GM19240 (cell line): ENCODE measurements around the gene TRAPPC2.

Experiments
- DNase-seq: peaks from one replicate; pipeline ENCODE4 v3.0.0; 2011; ENCODE audit warnings: low spot score; ENCODE audit not compliant: insufficient read length

TRAPPC2 gene

DNA sequence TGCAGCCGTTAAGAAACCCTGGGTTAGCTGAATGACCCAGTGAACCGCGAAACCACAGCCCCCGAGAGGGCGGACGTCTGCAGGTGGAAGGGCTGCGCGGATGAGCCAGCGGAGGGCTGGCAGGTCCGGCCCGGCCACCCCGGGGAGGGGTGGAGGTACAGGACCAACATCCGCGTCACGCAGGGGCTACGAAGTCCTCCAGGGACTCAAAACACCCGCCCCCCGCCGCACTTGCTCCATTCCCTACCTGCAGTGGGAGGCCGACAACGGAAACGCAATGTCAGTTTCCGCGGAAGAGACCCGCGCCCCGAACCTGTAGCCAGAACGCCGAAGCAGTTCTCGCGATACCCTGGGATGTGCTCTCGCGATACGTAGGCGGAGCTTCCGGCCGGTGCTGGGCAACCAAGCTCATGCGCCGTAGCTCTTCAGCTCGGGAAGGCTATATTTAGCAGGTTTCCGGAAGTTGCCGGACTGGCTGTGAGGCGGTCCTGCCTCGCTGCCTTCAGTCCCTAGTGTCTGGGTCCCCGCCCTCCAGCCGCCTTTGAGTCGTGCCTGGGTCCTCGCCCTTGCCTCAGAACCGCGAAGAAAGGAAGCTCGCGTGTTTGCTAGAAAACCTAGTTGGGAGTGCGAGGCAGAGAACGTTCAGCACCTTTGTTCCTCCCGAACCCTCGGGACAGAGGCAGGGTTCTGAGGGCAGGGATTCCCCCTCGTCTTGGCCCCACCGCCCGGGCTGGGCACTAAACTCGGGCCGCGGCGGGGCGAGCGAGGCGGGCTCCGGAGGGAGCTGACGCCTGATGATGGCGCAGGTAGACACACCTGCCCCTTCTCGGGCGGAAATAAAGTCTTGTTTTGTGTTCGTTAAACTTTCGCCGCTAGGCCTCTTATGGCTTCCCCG lies at the start of gene TRAPPC2, which contains the start of gene OFD1:
TRAPPC2 (minus strand) TSS at position 343 of the 895 bp plus-strand sequence. CDS start 14,657 bp downstream, outside the sequence.
OFD1 (plus strand) TSS at position 471 of the 895 bp plus-strand sequence; CDS start at position 795, 324 bp downstream.
- DNase-seq = peak; percentile 56

- DNase-seq = no peak
Measured at GRCh38 chrX:13780868-13781427, 46.5 kb upstream of the TRAPPC2 start.

DNA sequence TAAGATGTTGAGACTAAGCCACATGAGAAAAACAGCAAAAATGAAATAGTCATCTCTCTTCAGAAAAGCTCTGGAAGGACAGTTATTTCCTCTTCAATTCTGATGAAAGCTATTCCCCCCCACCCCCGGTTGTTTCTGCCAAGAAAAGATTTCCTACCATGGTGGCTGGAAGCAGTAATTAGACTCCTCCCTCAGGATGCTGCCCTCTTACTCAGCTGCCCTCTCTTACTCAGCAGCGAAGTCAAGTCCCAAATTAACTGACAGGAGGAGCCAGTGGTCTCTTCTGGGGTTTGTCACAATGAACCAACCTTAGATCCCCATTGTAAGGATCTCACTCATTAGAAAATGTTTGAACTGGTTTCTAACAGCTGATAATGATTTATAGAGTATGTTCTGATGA lies 44.5 kb upstream of the TRAPPC2 start:
- no peak for DNase-seq

DNA sequence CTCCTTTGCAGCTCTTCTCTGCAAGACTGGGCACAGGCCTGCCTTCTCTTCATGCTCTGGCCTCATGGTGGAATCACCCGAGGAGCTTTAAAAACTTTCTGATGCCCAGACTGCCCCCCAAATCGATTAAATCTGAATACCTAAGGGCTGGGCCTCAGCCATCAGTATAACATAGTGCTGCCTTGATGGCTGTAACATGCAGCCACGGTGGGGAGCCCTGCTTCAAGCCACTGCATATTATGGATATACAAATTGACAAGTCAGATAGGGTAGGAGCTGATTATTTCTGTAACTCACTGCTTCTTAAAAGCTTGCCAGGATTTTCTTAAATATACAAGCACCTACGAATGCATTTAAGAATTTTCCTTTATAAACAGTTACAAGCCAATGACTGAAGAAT lies 42.0 kb upstream of the TRAPPC2 start:
- DNase-seq = no peak

GRCh38 chrX:13775837-13776236 lies 41.4 kb upstream of the TRAPPC2 start:
- no peak for DNase-seq

DNA sequence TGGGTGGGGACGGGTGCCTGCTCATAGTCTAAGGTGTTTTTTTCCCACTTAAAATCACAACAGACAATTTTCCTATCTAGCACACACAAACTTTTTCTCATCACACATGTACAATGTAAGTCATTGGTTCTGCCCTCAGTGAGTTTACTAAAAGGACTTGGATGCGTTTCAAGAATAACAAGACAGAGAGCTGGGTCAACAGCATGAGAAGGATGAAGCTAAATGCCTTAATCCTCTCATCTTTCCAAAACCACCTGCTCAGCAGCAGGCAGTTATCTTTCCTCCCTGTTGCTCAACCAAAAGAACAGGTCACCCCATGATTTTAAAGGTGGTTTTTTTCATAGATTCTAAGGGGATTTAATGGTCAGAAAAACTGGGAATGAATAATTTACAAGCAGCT lies 40.3 kb upstream of the TRAPPC2 start:
- no peak for DNase-seq

GRCh38 chrX:13770013-13770535 lies 35.7 kb upstream of the TRAPPC2 start:
- DNase-seq = no peak

GRCh38 chrX:13768939-13769338 lies 34.5 kb upstream of the TRAPPC2 start:
- no peak for DNase-seq

DNA sequence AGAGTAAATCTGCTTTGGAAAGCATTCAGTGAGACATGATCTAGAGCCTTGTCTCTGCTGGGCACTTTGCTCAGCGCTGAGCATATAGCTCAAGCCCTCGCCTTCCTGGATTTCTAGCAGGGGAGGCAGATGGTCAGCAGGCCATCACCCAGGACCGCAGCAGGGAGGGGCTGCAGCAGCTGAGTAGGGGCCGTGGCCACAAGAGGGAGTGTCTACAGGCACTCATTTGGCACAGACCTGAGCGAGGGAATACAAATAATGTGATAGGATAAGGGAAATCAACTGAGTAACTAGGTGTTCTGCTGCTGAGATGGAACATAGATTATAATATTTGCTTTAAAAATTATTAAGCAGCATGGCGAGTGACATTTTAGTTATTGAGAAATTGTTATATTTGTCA lies 30.3 kb upstream of the TRAPPC2 start:
- no peak for DNase-seq

GRCh38 chrX:13764281-13764680 lies 29.9 kb upstream of the TRAPPC2 start:
- no peak for DNase-seq

GRCh38 chrX:13763489-13763888 lies 29.1 kb upstream of the TRAPPC2 start:
- no peak for DNase-seq

- peak; percentile 13 for DNase-seq
Measured at GRCh38 chrX:13761606-13762414, 27.4 kb upstream of the TRAPPC2 start.

DNA sequence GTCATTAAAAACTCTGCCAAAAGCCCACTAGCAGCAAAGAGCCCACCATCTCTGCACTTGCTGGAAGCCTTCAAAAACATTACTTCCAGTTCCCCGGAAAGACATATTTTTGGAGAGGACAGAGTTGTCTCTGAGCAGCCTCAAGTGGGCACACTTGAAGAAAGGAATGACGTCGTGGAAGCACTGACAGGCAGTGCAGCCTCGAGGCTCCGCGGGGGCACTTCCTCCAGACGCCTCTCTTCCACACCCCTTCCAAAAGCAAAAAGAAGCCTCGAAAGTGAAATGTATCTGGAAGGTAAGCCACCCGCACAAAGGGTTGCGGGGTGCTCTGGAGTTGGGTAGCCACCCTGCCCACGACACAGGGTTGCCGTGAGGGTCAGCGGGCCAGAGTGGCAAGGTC lies 26.0 kb upstream of the TRAPPC2 start:
- DNase-seq = no peak

DNA sequence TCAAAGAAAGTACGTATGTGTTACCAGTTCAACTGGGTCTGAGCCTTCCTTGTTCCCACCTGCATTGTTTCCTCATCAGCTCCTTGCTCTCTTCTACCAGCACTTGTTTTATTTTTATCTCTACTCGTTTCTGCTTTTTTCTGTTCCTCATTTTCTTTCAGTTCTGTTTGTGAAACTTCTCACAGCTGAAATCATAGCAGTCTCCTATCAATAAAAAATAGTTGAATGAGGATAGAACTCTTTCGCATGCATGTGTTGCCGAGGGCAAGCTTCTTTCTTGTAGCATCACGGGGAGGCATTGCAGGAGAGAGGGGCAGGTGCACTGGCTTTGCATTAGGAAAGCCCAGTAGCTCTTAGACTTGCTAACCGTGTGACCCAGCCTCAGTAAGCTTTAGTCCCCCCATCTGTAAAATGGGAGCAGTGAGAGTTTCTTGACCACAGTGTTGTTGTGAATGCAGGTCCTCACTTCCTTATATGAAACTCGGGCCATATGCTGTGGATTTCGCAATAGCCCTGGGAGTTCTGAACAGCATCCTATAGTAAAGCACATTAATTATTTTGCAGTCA lies 24.8 kb upstream of the TRAPPC2 start:
- DNase-seq = no peak

DNA sequence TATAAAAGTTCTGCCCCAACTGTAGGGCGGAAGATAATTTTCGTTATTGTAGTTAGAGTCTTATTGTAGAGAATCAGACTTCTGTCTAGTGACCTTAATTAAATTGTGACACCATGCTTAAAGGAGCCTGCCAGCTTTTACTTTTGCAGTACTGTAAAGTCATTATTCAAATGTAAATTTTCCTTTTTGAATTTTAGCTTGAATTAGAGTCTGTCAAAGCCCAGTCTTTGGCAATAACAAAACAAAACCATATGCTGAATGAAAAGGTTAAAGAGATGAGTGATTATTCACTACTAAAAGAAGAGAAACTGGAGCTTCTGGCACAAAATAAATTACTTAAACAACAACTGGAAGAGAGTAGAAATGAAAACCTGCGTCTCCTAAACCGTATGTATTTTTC lies 22.0 kb upstream of the TRAPPC2 start:
- no peak for DNase-seq

DNA sequence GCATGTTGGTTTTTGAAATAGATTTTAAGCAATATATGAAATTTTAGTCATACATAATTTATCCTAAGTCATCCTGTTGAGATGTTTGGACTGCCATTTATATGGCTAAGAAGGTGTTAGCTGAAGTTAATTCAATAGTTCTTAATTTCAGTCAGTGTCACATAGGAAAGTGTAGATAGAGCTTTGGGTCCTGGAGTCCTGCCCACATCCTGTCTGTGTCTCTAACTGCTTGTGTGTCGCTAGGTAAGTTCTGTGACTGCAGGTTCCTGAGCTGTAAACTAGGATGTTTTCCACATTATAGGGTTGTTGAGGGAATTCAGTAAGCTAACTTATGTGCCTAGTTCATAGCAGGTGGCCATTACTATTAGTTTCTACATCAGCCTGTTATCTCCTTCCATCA lies 20.8 kb upstream of the TRAPPC2 start:
- DNase-seq = no peak

GRCh38 chrX:13754765-13755164 lies 20.3 kb upstream of the TRAPPC2 start:
- no peak for DNase-seq

DNA sequence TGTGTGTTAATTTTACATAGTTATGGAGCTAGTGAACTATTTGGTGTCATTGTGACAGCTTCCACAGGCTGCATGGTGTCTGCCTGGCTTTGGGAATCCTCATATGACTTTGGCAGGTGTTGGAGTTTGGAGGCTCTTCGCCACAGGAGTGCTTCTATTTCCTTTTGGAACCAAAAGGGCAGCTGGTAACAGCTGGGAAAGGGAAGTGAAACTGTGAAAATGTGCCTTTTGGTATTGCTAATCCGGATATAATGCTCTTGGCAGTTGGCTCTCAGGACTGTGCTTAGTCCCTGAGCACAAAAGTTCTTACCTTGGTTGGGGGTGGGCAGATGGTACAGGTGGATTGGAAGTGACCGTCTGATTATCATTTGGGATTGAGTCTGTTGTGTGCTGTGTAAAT lies 18.2 kb upstream of the TRAPPC2 start:
- DNase-seq = no peak

DNA sequence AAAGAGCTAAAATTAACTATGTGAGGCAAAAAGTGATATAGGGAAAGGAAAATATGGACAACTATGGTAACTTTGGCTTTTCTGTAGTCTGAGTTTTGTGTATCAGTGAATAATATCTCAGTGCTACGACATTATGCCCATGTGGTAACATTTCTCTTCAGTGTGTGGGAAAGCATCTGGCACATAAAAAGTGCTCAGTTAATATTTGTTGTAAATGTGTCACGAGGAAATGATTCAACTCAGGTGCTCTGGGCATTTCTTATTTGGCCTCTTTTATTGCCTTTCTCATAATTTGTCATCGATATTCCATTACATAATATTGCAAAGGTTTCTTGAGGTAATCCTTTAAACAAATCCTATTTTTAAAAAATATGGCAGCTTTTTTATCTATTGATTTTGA lies 17.7 kb upstream of the TRAPPC2 start:
- no peak for DNase-seq

- DNase-seq = no peak
Measured at GRCh38 chrX:13750812-13751211, 16.4 kb upstream of the TRAPPC2 start.

DNA sequence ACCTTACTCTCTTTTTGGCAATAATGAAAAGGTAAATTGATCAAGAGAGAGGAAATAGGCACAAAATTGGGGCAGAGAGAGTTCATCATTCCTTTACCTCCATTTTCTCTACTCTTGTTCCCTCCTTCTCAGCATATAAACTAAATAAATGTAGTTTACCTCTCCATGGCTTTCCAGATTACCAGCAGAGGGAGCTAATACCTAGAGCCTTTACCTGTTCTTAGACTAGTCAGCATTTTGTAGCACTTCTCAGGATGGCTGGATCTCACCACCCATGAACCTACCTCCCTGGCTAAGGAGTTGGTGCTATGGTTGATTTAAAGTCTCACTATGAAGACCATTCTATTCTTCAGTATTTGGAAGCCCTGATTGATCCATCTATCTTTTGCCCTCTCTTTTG lies 15.8 kb upstream of the TRAPPC2 start:
- DNase-seq = no peak
